ENCODE data around the gene WWC2.

Gene WWC2

GRCh38 chr4:183101956-183102480 is 3.0 kb downstream of the WWC2 start:
- Histone ChIP-seq H3K4me3 (replicated peaks; ENCODE audit: insufficient read depth, low read length) (no peak overlapping the region), H3K27ac (replicated peaks) (no peak overlapping the region), H3K27me3 (ENCODE audit: insufficient read depth, poor library complexity, severe bottlenecking) (peaks cover 36% of the 10 kb centered on the region)
- DNase-seq (ENCODE audit: low read depth in 1 of 2, low spot score in 1 of 2): no peak
- TF ChIP-seq, protein P1, sequence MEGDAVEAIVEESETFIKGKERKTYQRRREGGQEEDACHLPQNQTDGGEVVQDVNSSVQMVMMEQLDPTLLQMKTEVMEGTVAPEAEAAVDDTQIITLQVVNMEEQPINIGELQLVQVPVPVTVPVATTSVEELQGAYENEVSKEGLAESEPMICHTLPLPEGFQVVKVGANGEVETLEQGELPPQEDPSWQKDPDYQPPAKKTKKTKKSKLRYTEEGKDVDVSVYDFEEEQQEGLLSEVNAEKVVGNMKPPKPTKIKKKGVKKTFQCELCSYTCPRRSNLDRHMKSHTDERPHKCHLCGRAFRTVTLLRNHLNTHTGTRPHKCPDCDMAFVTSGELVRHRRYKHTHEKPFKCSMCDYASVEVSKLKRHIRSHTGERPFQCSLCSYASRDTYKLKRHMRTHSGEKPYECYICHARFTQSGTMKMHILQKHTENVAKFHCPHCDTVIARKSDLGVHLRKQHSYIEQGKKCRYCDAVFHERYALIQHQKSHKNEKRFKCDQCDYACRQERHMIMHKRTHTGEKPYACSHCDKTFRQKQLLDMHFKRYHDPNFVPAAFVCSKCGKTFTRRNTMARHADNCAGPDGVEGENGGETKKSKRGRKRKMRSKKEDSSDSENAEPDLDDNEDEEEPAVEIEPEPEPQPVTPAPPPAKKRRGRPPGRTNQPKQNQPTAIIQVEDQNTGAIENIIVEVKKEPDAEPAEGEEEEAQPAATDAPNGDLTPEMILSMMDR (IDR thresholded peaks at IDR 0.05; ENCODE audit: insufficient read depth, low read length): no peak
- TF ChIP-seq REST (IDR thresholded peaks at IDR 0.05; ENCODE audit: insufficient replicate concordance, low read depth) (no peak), GABPA (IDR thresholded peaks at IDR 0.05; ENCODE audit: low read depth) (no peak), POLR2AphosphoS5 (IDR thresholded peaks at IDR 0.05; ENCODE audit: low read depth) (no peak), SPI1 (IDR thresholded peaks at IDR 0.05; ENCODE audit: borderline replicate concordance, low read depth) (no peak)

DNA sequence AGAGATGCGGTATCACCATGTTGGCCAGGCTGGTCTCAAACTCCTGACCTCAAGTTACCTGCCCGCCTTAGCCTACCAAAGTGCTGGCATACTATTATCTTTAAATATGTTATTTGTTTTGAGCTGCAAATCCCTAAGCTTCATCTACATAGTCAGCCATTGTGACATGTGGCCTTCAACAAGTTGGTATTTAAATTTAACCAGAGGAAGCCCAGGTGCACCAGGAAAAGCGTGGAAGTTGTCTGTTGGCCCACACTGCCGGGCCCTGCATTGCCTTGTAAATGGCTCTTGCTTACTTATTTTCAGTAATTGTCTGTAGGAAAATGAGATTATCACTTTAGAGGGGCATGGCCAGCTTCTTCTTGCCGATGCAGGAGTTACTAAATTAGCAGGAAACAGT is 6.0 kb downstream of the WWC2 start:
- DNase-seq (ENCODE audit: low read depth in 1 of 2, low spot score in 1 of 2): no peak
- H3K27ac ChIP-seq (replicated peaks): no peak overlapping the region
- no peak for TF ChIP-seq REST (IDR thresholded peaks at IDR 0.05; ENCODE audit: insufficient replicate concordance, low read depth)
- TF ChIP-seq SPI1 (IDR thresholded peaks at IDR 0.05; ENCODE audit: borderline replicate concordance, low read depth): no peak
- no peak for TF ChIP-seq GABPA (IDR thresholded peaks at IDR 0.05; ENCODE audit: low read depth)
- TF ChIP-seq, protein P1 (IDR thresholded peaks at IDR 0.05; ENCODE audit: insufficient read depth, low read length): no peak
- TF ChIP-seq POLR2AphosphoS5 (IDR thresholded peaks at IDR 0.05; ENCODE audit: low read depth): no peak
- no peak overlapping the region for H3K4me3 ChIP-seq (replicated peaks; ENCODE audit: insufficient read depth, low read length)
- peaks cover 21% of the 10 kb centered on the region for H3K27me3 ChIP-seq (ENCODE audit: insufficient read depth, poor library complexity, severe bottlenecking)

GRCh38 chr4:183106839-183107238 is 7.8 kb downstream of the WWC2 start:
- H3K27ac ChIP-seq (replicated peaks): no peak overlapping the region
- no peak for DNase-seq (ENCODE audit: low read depth in 1 of 2, low spot score in 1 of 2)
- no peak for TF ChIP-seq REST (IDR thresholded peaks at IDR 0.05; ENCODE audit: insufficient replicate concordance, low read depth)
- peaks cover 5% of the 10 kb centered on the region for H3K27me3 ChIP-seq (ENCODE audit: insufficient read depth, poor library complexity, severe bottlenecking)
- H3K4me3 ChIP-seq (replicated peaks; ENCODE audit: insufficient read depth, low read length): no peak overlapping the region

Measured in HL-60 (cell line).